Activated T-cell treated with anti-CD3 and anti-CD28 coated beads for 4 hours (primary cell): ENCODE data around the gene TMC1.
"Not testable (repeated sequence)": the region's sequence is repeated elsewhere in the genome, so short reads cannot be mapped to it uniquely, and the experiment has no call there.

Source experiments
- DNase-seq: peaks from one replicate; pipeline ENCODE4 v3.0.0-alpha.2; 2020

The TMC1 gene

GRCh38 chr9:72526901-72527800 is 5.7 kb downstream of the TMC1 start:
- peak; percentile 58 for DNase-seq

- no peak for DNase-seq
Measured at GRCh38 chr9:72527801-72528195, 6.4 kb downstream of the TMC1 start.

GRCh38 chr9:72529531-72529930 is 8.1 kb downstream of the TMC1 start:
- no peak for DNase-seq

- DNase-seq, result no peak
Measured at GRCh38 chr9:72533322-72533721, 11.9 kb downstream of the TMC1 start.

GRCh38 chr9:72534931-72535330 is 13.5 kb downstream of the TMC1 start:
- DNase-seq, result no peak

- DNase-seq, result no peak
Measured at GRCh38 chr9:72537011-72537545, 15.7 kb downstream of the TMC1 start.

GRCh38 chr9:72537671-72538070 is 16.3 kb downstream of the TMC1 start:
- DNase-seq, result no peak

- DNase-seq, result no peak
Measured at GRCh38 chr9:72538921-72539702, 17.7 kb downstream of the TMC1 start.

GRCh38 chr9:72539824-72540347 is 18.5 kb downstream of the TMC1 start:
- no peak for DNase-seq

- no peak for DNase-seq
Measured at GRCh38 chr9:72540348-72540873, 19.0 kb downstream of the TMC1 start.

GRCh38 chr9:72542537-72542833 is 21.1 kb downstream of the TMC1 start:
- not testable (repeated sequence) for DNase-seq

- DNase-seq, result no peak
Measured at GRCh38 chr9:72542917-72543316, 21.5 kb downstream of the TMC1 start.

GRCh38 chr9:72551306-72551705 is 29.9 kb downstream of the TMC1 start:
- no peak for DNase-seq

- DNase-seq, result no peak
Measured at GRCh38 chr9:72552356-72552755, 30.9 kb downstream of the TMC1 start.

- no peak for DNase-seq
Measured at GRCh38 chr9:72554221-72554641, 32.8 kb downstream of the TMC1 start.

GRCh38 chr9:72557549-72557948 is 36.1 kb downstream of the TMC1 start:
- peak; percentile 24 for DNase-seq

GRCh38 chr9:72560086-72560485 is 38.7 kb downstream of the TMC1 start:
- DNase-seq, result no peak

GRCh38 chr9:72563806-72564205 is 42.4 kb downstream of the TMC1 start:
- no peak for DNase-seq

GRCh38 chr9:72564479-72565281 is 43.3 kb downstream of the TMC1 start:
- DNase-seq, result no peak

- no peak for DNase-seq
Measured at GRCh38 chr9:72565535-72565934, 44.1 kb downstream of the TMC1 start.

GRCh38 chr9:72574156-72574810 is 52.9 kb downstream of the TMC1 start:
- no peak for DNase-seq

GRCh38 chr9:72575666-72576065 is 54.3 kb downstream of the TMC1 start:
- no peak for DNase-seq
